Memory B cell (primary cell): ENCODE results near the gene CDT1.

Source experiments
- ATAC-seq: fragments of 150-1000 bp; cut with Tn5 transposase; 2 replicates; pipeline ENCODE4 v1.10.0; 2021; ENCODE audit warnings: low read depth, mild to moderate bottlenecking, moderate library complexity
- DNase-seq, 2 donors: peaks; one replicate each; pipeline ENCODE4 v3.0.0; 2022; ENCODE audit warnings: low spot score in 2 of 2
- H3K27ac Mint-ChIP-seq: one replicate; pipeline ENCODE4 v1.8.0; 2022; ENCODE audit warnings: mild to moderate bottlenecking, moderate library complexity, mixed read lengths
- H3K27me3 Mint-ChIP-seq: one replicate; pipeline ENCODE4 v1.8.0; 2022; ENCODE audit warnings: mixed read lengths
- H3K36me3 Mint-ChIP-seq: one replicate; pipeline ENCODE4 v1.8.0; 2022; ENCODE audit warnings: mild to moderate bottlenecking, mixed read lengths
- H3K4me1 Mint-ChIP-seq: one replicate; pipeline ENCODE4 v1.8.0; 2022; ENCODE audit warnings: mixed read lengths
- H3K4me3 Mint-ChIP-seq: one replicate; pipeline ENCODE4 v1.8.0; 2022; ENCODE audit warnings: mild to moderate bottlenecking, moderate library complexity, mixed read lengths
- H3K9me3 Mint-ChIP-seq: one replicate; pipeline ENCODE4 v1.8.0; 2022; ENCODE audit warnings: mixed read lengths

Gene CDT1

DNA sequence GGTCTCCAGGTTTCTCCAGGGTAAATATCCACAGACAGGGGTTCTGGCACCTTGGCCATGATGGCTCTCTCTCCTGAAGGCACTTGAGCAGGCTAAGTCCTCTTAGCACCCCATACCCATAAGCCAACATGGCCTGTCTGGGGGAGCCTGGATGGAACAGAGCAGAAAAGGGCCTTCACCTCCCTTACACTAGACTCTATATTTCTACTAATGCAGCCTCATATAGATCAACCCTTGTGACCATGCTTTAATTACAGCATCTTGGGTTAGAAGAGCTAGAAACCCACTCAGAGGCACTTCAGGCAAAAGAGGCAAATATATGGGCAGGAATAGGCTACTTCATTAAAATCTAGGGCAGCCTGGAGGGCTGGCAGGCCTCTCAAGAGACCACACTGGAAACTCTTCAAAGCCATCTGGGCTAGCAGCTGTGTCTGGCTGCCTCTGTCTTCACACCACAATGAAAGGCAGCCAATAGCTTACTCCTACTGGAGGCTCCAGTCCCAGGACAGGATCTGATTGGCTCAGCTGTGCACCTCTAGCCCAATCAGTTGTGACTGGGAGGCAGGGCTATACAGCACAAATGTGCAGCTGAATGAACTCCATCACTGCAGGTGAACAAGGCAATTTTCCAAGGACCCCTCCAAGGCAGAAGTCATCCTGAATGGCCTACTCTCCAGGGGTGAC is 4.7 kb upstream of the CDT1 start:
- H3K27me3 Mint-ChIP-seq = no peaks in the 10 kb centered on the region
- no peak for DNase-seq
- H3K27ac Mint-ChIP-seq = no peak overlapping the region
- ATAC-seq = no peak
- H3K36me3 Mint-ChIP-seq = no peaks in the 10 kb centered on the region
- H3K4me1 Mint-ChIP-seq = peaks cover 12% of the 10 kb centered on the region
- no peaks in the 10 kb centered on the region for H3K9me3 Mint-ChIP-seq
- H3K4me3 Mint-ChIP-seq = no peak overlapping the region

DNA sequence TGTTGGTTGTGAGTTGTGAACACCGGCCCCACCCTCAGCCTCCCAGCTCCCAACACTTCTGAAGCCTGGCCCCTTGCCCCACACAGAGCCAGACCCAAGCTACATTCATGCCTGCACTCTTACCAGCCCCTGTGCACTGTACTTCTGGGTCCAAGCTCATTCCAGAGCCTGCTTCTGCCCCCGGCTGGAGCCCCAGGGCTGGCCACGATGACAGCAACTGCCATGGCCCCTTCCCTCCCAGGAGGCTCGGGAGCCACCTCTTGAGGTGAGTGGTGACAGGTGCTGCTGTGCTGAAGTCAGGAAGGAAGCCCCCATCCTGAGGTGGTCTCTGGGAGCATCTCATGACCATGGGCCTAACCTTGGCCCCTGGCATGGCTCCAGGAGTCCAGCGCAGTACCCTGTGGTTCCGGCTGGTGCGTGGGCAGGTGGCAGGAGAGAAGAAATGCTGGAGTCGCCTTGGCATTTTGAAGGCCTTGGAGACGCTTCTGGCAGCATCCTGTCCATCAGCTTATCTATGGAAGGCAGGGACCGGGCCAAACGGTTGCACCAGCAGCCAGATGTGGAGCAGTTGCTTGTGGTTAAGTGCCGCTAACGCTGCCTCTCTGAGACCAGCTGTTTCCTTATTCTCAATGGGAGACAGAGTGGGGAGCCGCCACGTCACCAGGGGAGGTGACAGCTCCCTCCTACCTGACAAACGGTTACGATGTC is 3.9 kb upstream of the CDT1 start:
- no peaks in the 10 kb centered on the region for H3K9me3 Mint-ChIP-seq
- H3K27ac Mint-ChIP-seq = no peak overlapping the region
- H3K27me3 Mint-ChIP-seq = no peaks in the 10 kb centered on the region
- H3K36me3 Mint-ChIP-seq = no peaks in the 10 kb centered on the region
- ATAC-seq (no peak), DNase-seq (no peak)
- no peak overlapping the region for H3K4me3 Mint-ChIP-seq
- peaks cover 9% of the 10 kb centered on the region for H3K4me1 Mint-ChIP-seq

DNA sequence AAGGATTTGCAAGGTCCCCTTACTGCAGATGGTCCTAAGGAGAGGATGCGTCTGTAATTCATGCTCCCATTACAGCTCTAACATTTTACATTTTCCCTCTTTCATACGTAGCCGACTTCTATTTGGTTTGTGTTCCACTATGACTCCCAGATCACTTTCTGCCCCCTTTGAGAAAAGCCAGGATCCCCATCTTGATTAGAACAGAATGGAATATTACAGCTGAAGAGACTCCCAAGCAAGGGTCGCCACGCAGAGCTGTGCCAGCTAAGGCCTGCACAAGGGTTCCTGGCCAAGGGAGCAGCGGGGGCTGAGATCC is 3.4 kb upstream of the CDT1 start:
- no peak overlapping the region for H3K4me3 Mint-ChIP-seq
- H3K27me3 Mint-ChIP-seq = no peaks in the 10 kb centered on the region
- H3K27ac Mint-ChIP-seq = no peak overlapping the region
- H3K4me1 Mint-ChIP-seq = peaks cover 8% of the 10 kb centered on the region
- H3K36me3 Mint-ChIP-seq = no peaks in the 10 kb centered on the region
- no peak for DNase-seq
- H3K9me3 Mint-ChIP-seq = no peaks in the 10 kb centered on the region
- no peak for ATAC-seq

DNA sequence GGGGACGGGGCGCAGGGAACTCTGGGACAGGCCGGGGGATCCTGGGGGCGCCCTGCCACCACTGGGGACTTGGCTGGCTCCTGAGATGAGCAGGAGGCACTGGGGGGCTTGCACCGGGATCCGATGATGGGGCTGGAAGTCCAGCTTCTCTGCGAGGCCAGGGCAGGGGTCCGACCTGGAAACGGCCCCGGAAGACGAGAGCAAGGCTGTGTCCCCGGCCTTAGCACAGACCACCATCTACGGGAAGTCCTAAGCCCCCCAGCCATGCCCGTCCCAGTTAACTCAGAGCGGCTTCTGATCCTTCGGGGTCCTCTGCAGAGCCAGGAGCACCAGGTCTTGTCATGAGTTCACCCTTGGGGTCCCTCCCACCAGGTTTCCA is 573 bp downstream of the CDT1 start:
- H3K4me3 Mint-ChIP-seq = peak overlapping the region; percentile 44
- no peak for ATAC-seq

DNA sequence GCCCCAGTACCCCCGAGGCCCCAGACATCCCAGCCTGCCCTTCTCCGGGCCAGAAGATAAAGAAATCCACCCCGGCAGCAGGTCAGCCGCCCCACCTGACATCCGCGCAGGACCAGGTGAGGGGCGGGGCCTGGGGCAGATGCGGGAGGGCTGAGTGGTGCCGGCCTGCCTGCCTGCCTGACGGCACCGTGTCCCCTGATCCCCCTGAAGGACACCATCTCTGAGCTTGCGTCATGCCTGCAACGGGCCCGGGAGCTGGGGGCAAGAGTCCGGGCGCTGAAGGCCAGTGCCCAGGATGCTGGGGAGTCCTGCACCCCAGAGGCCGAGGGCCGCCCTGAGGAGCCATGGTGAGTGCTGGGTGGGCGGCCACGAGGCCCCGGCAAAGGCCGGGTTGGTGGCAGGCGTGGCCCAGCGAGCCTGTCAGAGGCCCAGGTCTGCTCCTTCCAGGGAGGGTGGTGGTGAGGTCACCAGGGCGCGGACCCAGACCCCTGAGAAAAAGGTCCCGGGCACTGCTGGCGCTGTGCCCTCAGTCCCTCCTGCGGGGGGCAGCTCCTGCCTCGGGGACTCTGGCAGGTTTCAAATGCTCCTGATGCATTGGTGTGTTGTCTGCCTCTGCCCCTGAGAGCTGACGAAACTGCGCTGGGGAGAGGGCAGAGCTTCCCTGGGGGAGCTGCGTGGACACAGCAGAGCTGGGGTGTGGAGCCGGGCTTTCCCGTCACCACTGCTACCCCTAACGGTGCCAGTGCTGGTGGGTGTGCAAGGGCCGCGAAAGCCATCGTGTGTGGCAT is 1.2 kb downstream of the CDT1 start:
- Mint-ChIP-seq H3K36me3 (peaks cover 1% of the 10 kb centered on the region), H3K27me3 (no peaks in the 10 kb centered on the region), H3K4me3 (no peak overlapping the region), H3K27ac (no peak overlapping the region), H3K4me1 (peaks cover 8% of the 10 kb centered on the region), H3K9me3 (no peaks in the 10 kb centered on the region)
- ATAC-seq (no peak), DNase-seq (no peak)

More for the DNA sequence above, 573 bp downstream of the CDT1 start:
- Mint-ChIP-seq H3K9me3 (no peaks in the 10 kb centered on the region), H3K27me3 (no peaks in the 10 kb centered on the region), H3K27ac (no peak overlapping the region), H3K36me3 (peaks cover 1% of the 10 kb centered on the region), H3K4me1 (peaks cover 8% of the 10 kb centered on the region)
- DNase-seq = no peak

DNA sequence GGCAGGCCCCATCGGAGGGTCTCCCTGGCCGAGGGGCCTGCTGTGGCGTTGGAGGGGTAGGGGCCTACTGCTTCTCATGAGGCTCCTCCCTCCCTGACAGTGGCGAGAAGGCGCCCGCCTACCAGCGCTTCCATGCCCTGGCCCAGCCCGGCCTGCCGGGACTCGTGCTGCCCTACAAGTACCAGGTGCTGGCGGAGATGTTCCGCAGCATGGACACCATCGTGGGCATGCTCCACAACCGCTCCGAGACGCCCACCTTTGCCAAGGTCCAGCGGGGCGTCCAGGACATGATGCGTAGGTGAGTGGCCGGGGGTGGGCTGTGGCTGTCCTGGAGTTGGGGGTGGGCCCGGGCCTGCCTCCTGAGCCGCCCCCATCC is 1.7 kb downstream of the CDT1 start:
- DNase-seq (no peak), ATAC-seq (no peak)
- no peak overlapping the region for H3K4me3 Mint-ChIP-seq
- no peaks in the 10 kb centered on the region for H3K27me3 Mint-ChIP-seq
- H3K27ac Mint-ChIP-seq = no peak overlapping the region
- peaks cover 1% of the 10 kb centered on the region for H3K36me3 Mint-ChIP-seq
- no peaks in the 10 kb centered on the region for H3K9me3 Mint-ChIP-seq
- peaks cover 9% of the 10 kb centered on the region for H3K4me1 Mint-ChIP-seq

DNA sequence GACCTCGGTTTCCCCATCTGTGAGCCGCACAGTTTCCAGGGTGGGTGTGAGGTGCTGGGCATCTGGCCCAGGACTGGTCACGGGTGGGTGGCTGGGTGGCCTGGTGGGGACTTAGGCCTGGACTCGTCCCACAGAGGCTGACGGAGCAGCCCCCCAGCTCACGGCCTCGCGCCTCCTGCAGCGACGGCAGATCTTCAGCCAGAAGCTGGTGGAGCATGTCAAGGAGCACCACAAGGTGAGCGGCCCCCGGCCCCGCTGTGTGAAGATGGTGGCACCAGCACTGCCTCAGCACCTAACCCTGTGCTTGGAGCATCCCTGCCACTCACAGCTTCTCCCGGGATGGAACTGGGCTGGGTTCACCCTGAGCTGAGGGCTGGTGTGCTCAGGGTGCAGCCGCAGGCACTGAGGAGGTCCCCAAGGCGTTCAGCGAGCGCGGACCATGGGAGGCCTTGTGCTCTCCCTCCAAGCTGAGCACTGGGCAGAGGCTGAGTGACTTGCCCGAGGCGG is 2.4 kb downstream of the CDT1 start:
- no peak overlapping the region for H3K4me3 Mint-ChIP-seq
- H3K36me3 Mint-ChIP-seq = peaks cover 1% of the 10 kb centered on the region
- no peak for DNase-seq

DNA sequence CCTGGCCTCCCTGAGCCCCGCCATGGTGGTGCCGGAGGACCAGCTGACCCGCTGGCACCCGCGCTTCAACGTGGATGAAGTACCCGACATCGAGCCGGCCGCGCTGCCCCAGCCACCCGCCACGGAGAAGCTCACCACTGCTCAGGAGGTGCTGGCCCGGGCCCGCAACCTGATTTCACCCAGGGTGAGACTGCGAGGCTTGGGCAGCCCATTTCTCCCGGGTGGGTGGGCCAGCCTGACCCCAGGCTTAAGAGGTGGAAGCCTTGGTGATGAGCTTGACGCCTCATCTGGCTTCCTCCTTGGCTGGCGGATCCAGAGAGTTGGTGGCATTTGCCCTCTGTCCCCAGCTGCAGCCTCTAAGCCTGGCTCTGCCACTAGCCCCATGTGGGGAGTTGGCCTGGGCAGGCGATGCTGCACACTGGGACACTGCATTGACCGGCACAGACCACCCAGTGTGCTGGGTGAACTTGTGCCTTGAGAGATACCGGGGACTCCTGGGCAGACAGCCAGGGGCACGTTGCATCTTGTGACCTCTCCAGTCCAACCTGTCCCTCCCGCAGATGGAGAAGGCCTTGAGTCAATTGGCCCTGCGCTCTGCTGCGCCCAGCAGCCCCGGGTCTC is 3.0 kb downstream of the CDT1 start:
- Mint-ChIP-seq H3K27ac (no peak overlapping the region), H3K4me1 (peaks cover 10% of the 10 kb centered on the region), H3K4me3 (no peak overlapping the region), H3K36me3 (peaks cover 1% of the 10 kb centered on the region), H3K9me3 (no peaks in the 10 kb centered on the region), H3K27me3 (no peaks in the 10 kb centered on the region)
- no peak for DNase-seq
- ATAC-seq = no peak

More for the DNA sequence above, 2.4 kb downstream of the CDT1 start:
- H3K4me1 Mint-ChIP-seq = peaks cover 10% of the 10 kb centered on the region
- no peaks in the 10 kb centered on the region for H3K9me3 Mint-ChIP-seq
- ATAC-seq = no peak
- H3K27ac Mint-ChIP-seq = no peak overlapping the region
- no peaks in the 10 kb centered on the region for H3K27me3 Mint-ChIP-seq

DNA sequence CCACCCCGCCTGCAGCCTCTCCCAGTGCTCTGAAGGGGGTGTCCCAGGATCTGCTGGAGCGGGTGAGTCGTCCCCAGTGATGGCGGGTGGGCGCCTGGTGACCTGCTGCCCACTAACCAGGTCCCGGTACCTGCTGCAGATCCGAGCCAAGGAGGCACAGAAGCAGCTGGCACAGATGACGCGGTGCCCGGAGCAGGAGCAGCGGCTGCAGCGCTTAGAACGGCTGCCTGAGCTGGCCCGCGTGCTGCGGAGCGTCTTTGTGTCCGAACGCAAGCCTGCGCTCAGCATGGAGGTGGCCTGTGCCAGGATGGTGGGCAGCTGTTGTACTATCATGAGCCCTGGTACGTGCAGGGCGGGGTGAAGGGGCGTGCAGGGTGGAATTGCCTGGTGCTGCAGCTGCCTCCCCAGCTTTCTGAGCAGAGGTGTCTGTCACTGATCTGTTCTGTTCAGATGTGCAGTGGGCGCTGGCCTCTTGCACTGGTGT is 3.6 kb downstream of the CDT1 start:
- DNase-seq (no peak), ATAC-seq (no peak)
- Mint-ChIP-seq H3K27ac (no peak overlapping the region), H3K4me3 (no peak overlapping the region), H3K27me3 (no peaks in the 10 kb centered on the region), H3K4me1 (peaks cover 10% of the 10 kb centered on the region), H3K36me3 (peaks cover 1% of the 10 kb centered on the region), H3K9me3 (no peaks in the 10 kb centered on the region)

DNA sequence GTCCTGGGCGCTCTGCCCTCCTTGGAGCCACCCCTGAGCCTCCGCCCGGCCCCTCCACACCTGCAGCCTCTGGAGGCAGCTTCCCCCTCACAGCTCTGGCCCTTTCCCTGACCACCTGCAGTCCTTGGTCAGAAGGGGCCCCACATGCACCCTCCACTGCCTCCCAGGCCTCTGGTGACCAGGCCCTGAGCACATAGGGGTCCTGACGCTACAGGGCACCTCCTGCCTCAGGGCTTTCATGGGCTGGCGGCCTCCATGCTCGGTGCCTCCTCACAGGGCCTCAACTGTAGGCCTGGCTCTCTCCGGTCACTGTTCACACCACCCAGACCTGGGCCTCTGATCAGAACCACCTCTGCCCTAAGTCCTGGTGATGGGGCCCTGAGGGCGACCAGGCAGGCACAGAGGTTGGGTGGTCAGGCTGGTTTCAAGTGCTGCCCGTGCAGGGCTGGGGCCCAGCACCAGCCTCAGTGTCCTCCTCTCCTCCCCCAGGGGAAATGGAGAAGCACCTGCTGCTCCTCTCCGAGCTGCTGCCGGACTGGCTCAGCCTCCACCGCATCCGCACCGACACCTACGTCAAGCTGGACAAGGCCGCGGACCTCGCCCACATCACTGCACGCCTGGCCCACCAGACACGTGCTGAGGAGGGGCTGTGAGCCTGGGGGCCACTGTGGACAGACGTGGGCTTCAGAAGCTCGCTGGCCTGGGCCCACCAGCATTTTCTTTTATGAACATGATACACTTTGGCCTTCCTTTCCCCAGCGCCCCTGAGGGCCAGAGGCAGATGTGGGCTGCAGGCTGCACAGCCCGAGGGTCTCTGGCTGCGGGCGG is 4.3 kb downstream of the CDT1 start:
- peaks cover 1% of the 10 kb centered on the region for H3K36me3 Mint-ChIP-seq
- DNase-seq (no peak), ATAC-seq (no peak)
- peaks cover 13% of the 10 kb centered on the region for H3K4me1 Mint-ChIP-seq
- no peaks in the 10 kb centered on the region for H3K9me3 Mint-ChIP-seq
- no peak overlapping the region for H3K4me3 Mint-ChIP-seq
- H3K27ac Mint-ChIP-seq = no peak overlapping the region
- H3K27me3 Mint-ChIP-seq = no peaks in the 10 kb centered on the region

DNA sequence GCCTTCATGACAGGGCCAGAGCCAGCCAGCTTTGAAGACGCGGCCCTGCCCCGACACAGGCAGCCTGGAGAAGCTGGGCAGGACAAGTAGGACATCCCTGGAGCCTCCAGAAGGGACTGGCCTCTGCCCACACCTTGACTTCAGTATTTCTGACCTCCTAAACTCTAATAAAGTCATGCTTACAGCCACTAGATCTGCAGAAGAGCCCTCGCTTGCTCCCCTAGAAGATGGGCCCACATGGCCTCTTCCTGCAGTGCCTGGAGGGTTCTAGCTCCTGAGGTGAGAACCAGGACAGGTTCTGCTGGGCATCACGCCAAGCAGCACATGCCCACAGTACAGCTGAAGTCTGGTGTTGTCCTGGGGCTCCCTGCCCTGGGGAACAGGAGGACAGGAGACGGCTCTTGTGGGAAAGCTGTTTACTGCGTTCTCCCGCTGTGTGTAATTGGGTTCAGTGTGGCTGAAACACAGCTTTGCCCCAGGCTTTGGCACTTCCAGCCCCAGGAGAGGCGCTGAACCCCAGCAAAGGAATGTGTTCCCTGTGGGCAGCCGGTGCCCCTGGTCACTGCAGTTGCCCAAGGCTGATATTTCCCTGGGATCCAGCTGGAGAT is 5.6 kb downstream of the CDT1 start:
- Mint-ChIP-seq H3K27ac (no peak overlapping the region), H3K9me3 (no peaks in the 10 kb centered on the region), H3K36me3 (peaks cover 1% of the 10 kb centered on the region), H3K4me1 (peaks cover 13% of the 10 kb centered on the region), H3K4me3 (no peak overlapping the region), H3K27me3 (no peaks in the 10 kb centered on the region)
- ATAC-seq = no peak
- no peak for DNase-seq

DNA sequence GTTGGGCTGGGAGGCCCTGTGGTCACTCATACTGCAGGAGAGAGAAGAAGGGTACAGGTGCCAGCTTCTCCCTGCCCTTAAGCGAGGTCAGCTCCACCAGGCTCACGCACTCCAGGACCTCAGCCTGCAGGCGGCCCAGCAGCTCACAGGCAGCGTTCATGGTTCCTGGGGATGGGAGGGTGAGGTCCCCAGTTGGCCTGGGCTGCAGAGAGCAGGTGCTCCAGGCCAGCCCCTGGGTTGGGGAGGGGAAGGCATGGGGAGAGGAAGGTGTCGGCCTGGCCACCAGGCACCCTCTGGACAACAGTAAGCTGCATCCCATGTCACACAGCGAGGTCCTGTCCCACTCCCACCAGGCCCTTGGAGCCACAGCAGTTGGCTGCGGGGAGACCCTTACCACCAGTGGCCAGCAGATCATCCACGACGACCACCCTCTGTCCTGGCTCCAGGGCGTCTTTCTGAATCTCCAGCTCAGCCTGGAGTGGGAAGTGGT is 6.1 kb downstream of the CDT1 start:
- Mint-ChIP-seq H3K27me3 (no peaks in the 10 kb centered on the region), H3K27ac (no peak overlapping the region), H3K36me3 (peaks cover 1% of the 10 kb centered on the region), H3K4me3 (peak overlapping the region; percentile 24), H3K9me3 (no peaks in the 10 kb centered on the region), H3K4me1 (peaks cover 13% of the 10 kb centered on the region)
- DNase-seq (no peak), ATAC-seq (no peak)
